ENCODE measurements around the gene PTOV1.

DNA sequence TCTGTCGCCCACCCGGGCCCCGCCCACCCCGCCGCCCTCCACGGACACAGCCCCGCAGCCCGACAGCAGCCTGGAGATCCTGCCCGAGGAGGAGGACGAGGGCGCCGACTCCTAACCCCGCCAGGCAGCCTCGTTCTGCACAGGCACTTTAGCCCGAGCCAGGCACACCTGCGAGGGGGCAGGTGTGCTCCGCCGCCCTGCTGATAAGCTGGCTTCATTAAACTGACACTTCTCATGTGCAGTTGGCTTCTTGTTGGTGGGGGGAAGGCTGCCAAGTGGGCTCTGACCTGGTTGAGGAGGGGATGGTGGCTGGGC is 37.5 kb downstream of the PTOV1 start:
- TF ChIP-seq SIX5 (IDR thresholded peaks at IDR 0.05; ENCODE audit: low read depth, low read length), result no peak
- TF ChIP-seq, protein P1, sequence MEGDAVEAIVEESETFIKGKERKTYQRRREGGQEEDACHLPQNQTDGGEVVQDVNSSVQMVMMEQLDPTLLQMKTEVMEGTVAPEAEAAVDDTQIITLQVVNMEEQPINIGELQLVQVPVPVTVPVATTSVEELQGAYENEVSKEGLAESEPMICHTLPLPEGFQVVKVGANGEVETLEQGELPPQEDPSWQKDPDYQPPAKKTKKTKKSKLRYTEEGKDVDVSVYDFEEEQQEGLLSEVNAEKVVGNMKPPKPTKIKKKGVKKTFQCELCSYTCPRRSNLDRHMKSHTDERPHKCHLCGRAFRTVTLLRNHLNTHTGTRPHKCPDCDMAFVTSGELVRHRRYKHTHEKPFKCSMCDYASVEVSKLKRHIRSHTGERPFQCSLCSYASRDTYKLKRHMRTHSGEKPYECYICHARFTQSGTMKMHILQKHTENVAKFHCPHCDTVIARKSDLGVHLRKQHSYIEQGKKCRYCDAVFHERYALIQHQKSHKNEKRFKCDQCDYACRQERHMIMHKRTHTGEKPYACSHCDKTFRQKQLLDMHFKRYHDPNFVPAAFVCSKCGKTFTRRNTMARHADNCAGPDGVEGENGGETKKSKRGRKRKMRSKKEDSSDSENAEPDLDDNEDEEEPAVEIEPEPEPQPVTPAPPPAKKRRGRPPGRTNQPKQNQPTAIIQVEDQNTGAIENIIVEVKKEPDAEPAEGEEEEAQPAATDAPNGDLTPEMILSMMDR (IDR thresholded peaks at IDR 0.05; ENCODE audit: control extremely low read depth in 1 of 3, insufficient read depth in 1 of 3, low read depth in 1 of 3, low read length in 3 of 3), result no peak

Data from H1 (cell line).